ENCODE measurements around the gene CDK17. TPM values are rescaled to one million over a fixed set of nuclear protein-coding genes. Genes with fewer than 3 reads are reported as not detected.

Gene CDK17
- total and polyA plus RNA-seq, 2 of the 8 experiments (the other 6 are each of a cell fraction or from before 2014, with no cell fraction given) = 5.8 to 20.0 TPM

DNA sequence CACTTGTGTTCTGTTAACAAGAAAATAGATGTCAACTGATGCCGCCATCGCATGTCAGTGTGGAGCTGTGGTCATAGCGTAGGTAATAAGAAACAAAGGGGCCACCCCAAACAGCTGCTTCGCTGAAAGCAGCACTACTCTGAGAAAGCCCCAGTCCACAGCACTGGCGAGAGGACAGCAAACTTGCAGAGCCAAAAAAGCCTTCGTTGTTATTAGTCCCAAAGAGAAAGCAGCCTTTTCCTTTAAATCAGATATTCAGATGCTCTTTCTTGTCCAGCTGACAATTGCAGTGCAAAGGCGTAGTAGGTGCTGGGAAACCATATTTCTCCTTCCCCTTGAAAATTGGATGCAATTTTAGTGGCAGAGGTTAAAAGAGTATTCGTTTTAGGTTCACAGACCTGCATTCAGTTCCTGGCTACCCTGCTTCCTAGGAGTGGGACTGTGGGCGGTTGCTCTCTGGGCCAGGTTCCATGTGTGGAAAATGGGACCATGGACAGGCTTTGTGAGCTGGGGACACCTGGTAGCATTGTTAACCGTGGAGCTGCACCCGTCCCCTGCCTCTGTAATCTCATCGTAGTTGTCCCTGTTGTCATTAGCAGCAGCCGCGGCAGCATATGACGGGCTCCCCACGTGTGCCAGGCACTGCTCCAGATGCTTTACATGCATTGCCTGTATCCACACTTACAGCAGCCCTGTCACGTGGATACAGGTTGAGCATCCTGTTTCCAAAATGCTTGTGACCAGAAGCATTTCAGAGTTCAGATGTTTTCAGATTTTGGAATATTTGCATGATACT is 151.9 kb downstream of the CDK17 start (continued):
- TF ChIP-seq, protein P1, sequence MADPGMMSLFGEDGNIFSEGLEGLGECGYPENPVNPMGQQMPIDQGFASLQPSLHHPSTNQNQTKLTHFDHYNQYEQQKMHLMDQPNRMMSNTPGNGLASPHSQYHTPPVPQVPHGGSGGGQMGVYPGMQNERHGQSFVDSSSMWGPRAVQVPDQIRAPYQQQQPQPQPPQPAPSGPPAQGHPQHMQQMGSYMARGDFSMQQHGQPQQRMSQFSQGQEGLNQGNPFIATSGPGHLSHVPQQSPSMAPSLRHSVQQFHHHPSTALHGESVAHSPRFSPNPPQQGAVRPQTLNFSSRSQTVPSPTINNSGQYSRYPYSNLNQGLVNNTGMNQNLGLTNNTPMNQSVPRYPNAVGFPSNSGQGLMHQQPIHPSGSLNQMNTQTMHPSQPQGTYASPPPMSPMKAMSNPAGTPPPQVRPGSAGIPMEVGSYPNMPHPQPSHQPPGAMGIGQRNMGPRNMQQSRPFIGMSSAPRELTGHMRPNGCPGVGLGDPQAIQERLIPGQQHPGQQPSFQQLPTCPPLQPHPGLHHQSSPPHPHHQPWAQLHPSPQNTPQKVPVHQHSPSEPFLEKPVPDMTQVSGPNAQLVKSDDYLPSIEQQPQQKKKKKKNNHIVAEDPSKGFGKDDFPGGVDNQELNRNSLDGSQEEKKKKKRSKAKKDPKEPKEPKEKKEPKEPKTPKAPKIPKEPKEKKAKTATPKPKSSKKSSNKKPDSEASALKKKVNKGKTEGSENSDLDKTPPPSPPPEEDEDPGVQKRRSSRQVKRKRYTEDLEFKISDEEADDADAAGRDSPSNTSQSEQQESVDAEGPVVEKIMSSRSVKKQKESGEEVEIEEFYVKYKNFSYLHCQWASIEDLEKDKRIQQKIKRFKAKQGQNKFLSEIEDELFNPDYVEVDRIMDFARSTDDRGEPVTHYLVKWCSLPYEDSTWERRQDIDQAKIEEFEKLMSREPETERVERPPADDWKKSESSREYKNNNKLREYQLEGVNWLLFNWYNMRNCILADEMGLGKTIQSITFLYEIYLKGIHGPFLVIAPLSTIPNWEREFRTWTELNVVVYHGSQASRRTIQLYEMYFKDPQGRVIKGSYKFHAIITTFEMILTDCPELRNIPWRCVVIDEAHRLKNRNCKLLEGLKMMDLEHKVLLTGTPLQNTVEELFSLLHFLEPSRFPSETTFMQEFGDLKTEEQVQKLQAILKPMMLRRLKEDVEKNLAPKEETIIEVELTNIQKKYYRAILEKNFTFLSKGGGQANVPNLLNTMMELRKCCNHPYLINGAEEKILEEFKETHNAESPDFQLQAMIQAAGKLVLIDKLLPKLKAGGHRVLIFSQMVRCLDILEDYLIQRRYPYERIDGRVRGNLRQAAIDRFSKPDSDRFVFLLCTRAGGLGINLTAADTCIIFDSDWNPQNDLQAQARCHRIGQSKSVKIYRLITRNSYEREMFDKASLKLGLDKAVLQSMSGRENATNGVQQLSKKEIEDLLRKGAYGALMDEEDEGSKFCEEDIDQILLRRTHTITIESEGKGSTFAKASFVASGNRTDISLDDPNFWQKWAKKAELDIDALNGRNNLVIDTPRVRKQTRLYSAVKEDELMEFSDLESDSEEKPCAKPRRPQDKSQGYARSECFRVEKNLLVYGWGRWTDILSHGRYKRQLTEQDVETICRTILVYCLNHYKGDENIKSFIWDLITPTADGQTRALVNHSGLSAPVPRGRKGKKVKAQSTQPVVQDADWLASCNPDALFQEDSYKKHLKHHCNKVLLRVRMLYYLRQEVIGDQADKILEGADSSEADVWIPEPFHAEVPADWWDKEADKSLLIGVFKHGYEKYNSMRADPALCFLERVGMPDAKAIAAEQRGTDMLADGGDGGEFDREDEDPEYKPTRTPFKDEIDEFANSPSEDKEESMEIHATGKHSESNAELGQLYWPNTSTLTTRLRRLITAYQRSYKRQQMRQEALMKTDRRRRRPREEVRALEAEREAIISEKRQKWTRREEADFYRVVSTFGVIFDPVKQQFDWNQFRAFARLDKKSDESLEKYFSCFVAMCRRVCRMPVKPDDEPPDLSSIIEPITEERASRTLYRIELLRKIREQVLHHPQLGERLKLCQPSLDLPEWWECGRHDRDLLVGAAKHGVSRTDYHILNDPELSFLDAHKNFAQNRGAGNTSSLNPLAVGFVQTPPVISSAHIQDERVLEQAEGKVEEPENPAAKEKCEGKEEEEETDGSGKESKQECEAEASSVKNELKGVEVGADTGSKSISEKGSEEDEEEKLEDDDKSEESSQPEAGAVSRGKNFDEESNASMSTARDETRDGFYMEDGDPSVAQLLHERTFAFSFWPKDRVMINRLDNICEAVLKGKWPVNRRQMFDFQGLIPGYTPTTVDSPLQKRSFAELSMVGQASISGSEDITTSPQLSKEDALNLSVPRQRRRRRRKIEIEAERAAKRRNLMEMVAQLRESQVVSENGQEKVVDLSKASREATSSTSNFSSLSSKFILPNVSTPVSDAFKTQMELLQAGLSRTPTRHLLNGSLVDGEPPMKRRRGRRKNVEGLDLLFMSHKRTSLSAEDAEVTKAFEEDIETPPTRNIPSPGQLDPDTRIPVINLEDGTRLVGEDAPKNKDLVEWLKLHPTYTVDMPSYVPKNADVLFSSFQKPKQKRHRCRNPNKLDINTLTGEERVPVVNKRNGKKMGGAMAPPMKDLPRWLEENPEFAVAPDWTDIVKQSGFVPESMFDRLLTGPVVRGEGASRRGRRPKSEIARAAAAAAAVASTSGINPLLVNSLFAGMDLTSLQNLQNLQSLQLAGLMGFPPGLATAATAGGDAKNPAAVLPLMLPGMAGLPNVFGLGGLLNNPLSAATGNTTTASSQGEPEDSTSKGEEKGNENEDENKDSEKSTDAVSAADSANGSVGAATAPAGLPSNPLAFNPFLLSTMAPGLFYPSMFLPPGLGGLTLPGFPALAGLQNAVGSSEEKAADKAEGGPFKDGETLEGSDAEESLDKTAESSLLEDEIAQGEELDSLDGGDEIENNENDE (IDR thresholded peaks at IDR 0.05; ENCODE audit: insufficient replicate concordance, low read length) = no peak
- TF ChIP-seq CREB1 (IDR thresholded peaks at IDR 0.05) = no peak
